Motor neuron (in vitro differentiated cells): ENCODE data around the gene PDE2A. TPM values are rescaled to one million over a fixed set of nuclear protein-coding genes. Genes with fewer than 3 reads are reported as not detected.

Experiments
- ATAC-seq, 8 experiments: fragments of 200-7000 bp; cut with Tn5 transposase; replicated peaks in 6 of 8; 2 replicates each; pipeline ENCODE4 v1.8.0; 2021; ENCODE audit warnings: mild to moderate bottlenecking in 8 of 8, moderate library complexity in 8 of 8
- H3K27ac ChIP-seq, 2 donors: fragments of 250-450 bp; sonication (Bioruptor Pico); 2 replicates each; pipeline ENCODE4 v1.9.0; 2021; ENCODE audit warnings: antibody characterized with exemption in 2 of 2, mild to moderate bottlenecking in 2 of 2, moderate library complexity in 1 of 2
- H3K4me1 ChIP-seq, 2 donors: fragments of 250-450 bp; sonication (Bioruptor Pico); replicated peaks in 1 of 2; 2 replicates each; pipeline ENCODE4 v1.6.1; 2021; ENCODE audit warnings: antibody characterized with exemption in 2 of 2, mild to moderate bottlenecking in 2 of 2, moderate library complexity in 1 of 2
- H3K4me3 ChIP-seq, 5 donors: fragments of 250-450 bp; sonication (Bioruptor Pico); 2 replicates each; pipeline ENCODE4 v1.9.0; 2021; ENCODE audit warnings: antibody characterized with exemption in 5 of 5, mild to moderate bottlenecking in 5 of 5, moderate library complexity in 4 of 5
- WGBS, 10 experiments: fragments of 450-650 bp; shearing (Covaris generic); methylation state at CpG; one replicate each; pipeline ENCODE4 v1.0.0; 2022; 5-methylcytosine and 5-hydroxymethylcytosine counted together
- in situ Hi-C, 9 experiments: fragments of 400-800 bp; cut with MboI; loops; one replicate each; pipeline ENCODE4 v1.15.0; 2021; ENCODE audit warnings: low sequenced_read_pairs in 9 of 9, low pct_unique_long_range_greater_than_20kb in 2 of 9; ENCODE audit not compliant: unreplicated experiment in 9 of 9
- total RNA-seq, 8 experiments: library from RNA; unstranded; fragments of 300-600 nt; gene quantifications; 2 replicates each; pipeline versions ENCODE4 v1.2.3 to v1.2.4, GENCODE V29; 2022

Gene PDE2A
- total RNA-seq, 8 experiments from 2014 or later = 1.5 to 58.7 (median 6.0) TPM

GRCh38 chr11:72584939-72585597 lies 89.2 kb downstream of the PDE2A start:
- in situ Hi-C loops = loop anchor here (10.0 to 25.0 kb wide), 5 partner anchors 60 to 110 kb away; partner anchors contain the start of gene PDE2A (in 1 of the 9)

GRCh38 chr11:72584293-72584938 lies 89.8 kb downstream of the PDE2A start:
- Histone ChIP-seq H3K4me1 (no peaks in the 10 kb centered on the region), H3K27ac (no peak overlapping the region), H3K4me3 (no peak overlapping the region)
- 11 to 18% (median 14%) methylated on average over 14 to 17 of the region's 59 CpGs; no CpG with 5 or more reads in 6 of the 10 experiments for WGBS, 10 experiments
- in situ Hi-C loops = loop anchor here (10.0 to 25.0 kb wide), 5 partner anchors 60 to 110 kb away; partner anchors contain the start of gene PDE2A (in 1 of the 9)
- ATAC-seq = peak in 7 of 8 experiments; percentile 10 to 70 (median 63)

More at GRCh38 chr11:72584939-72585597, 89.2 kb downstream of the PDE2A start:
- peak in 1 of 8 experiments; percentile 2 for ATAC-seq
- WGBS, 10 experiments = 20 to 80% (median 48%) methylated on average over 1 to 5 of the region's 12 CpGs; no CpG with 5 or more reads in 5 of the 10 experiments
- Histone ChIP-seq H3K4me1 (no peaks in the 10 kb centered on the region), H3K4me3 (no peak overlapping the region), H3K27ac (no peak overlapping the region)

- no peak overlapping the region for H3K27ac ChIP-seq
- H3K4me1 ChIP-seq = no peaks in the 10 kb centered on the region
- H3K4me3 ChIP-seq = no peak overlapping the region
- in situ Hi-C loops = loop anchor here (10.0 to 25.0 kb wide), 5 partner anchors 61 to 109 kb away; partner anchors contain the start of gene PDE2A (in 1 of the 9)
- WGBS, 10 experiments = 66 to 100% (median 80%) methylated on average over 1 to 6 of the region's 22 CpGs; no CpG with 5 or more reads in 3 of the 10 experiments
- ATAC-seq = no peak
Measured at GRCh38 chr11:72583616-72584292, 90.5 kb downstream of the PDE2A start.

- no peak for ATAC-seq
- Histone ChIP-seq H3K4me1 (no peaks in the 10 kb centered on the region), H3K4me3 (no peak overlapping the region), H3K27ac (no peak overlapping the region)
- 100% methylated on average over 1 to 2 of the region's 2 CpGs; no CpG with 5 or more reads in 8 of the 10 experiments for WGBS, 10 experiments
- in situ Hi-C loops = loop anchor here (10.0 to 25.0 kb wide), 5 partner anchors 62 to 108 kb away; partner anchors contain the start of gene PDE2A (in 1 of the 9)
Measured at GRCh38 chr11:72583177-72583553, 91.1 kb downstream of the PDE2A start.

GRCh38 chr11:72582206-72583176 lies 91.7 kb downstream of the PDE2A start:
- WGBS, 10 experiments = 29 to 80% (median 60%) methylated on average over 1 to 5 of the region's 14 CpGs; no CpG with 5 or more reads in 1 of the 10 experiments
- no peaks in the 10 kb centered on the region for H3K4me1 ChIP-seq
- no peak overlapping the region for H3K27ac ChIP-seq
- in situ Hi-C loops = loop anchor here (10.0 to 25.0 kb wide), 5 partner anchors 62 to 108 kb away; partner anchors contain the start of gene PDE2A (in 1 of the 9)
- H3K4me3 ChIP-seq = no peak overlapping the region
- ATAC-seq = no peak

GRCh38 chr11:72581067-72581466 lies 93.2 kb downstream of the PDE2A start:
- in situ Hi-C loops = loop anchor here (10.0 to 25.0 kb wide), 5 partner anchors 64 to 106 kb away; partner anchors contain the start of gene PDE2A (in 1 of the 9)
- 14 to 100% (median 61%) methylated on average over 1 to 2 of the region's 5 CpGs; no CpG with 5 or more reads in 4 of the 10 experiments for WGBS, 10 experiments
- H3K4me3 ChIP-seq = no peak overlapping the region
- no peaks in the 10 kb centered on the region for H3K4me1 ChIP-seq
- H3K27ac ChIP-seq = no peak overlapping the region
- no peak for ATAC-seq

GRCh38 chr11:72580642-72580950 lies 93.6 kb downstream of the PDE2A start:
- H3K27ac ChIP-seq = no peak overlapping the region
- ATAC-seq = peak in 1 of 8 experiments; percentile 25
- WGBS, 10 experiments = 0 to 50% (median 39%) methylated on average over 1 to 2 of the region's 3 CpGs; no CpG with 5 or more reads in 6 of the 10 experiments
- no peaks in the 10 kb centered on the region for H3K4me1 ChIP-seq
- H3K4me3 ChIP-seq = no peak overlapping the region
- in situ Hi-C loops = loop anchor here (10.0 to 25.0 kb wide), 5 partner anchors 64 to 107 kb away; partner anchors contain the start of gene PDE2A (in 1 of the 9)

- in situ Hi-C loops = loop anchor here (10.0 to 25.0 kb wide), 6 partner anchors 65 to 107 kb away; partner anchors contain the start of gene PDE2A (in 1 of the 9)
- H3K4me3 ChIP-seq = no peak overlapping the region
- peaks cover 0 to 3% of the 10 kb centered on the region in 2 donors for H3K4me1 ChIP-seq
- 33 to 100% (median 64%) methylated on average over 2 to 5 of the region's 10 CpGs; no CpG with 5 or more reads in 3 of the 10 experiments for WGBS, 10 experiments
- peak in 3 of 8 experiments; percentile 63 to 73 (median 71) for ATAC-seq
- H3K27ac ChIP-seq = no peak overlapping the region
Measured at GRCh38 chr11:72579816-72580641, 94.2 kb downstream of the PDE2A start.

GRCh38 chr11:72578991-72579815 lies 95.0 kb downstream of the PDE2A start:
- ATAC-seq = no peak
- H3K4me3 ChIP-seq = no peak overlapping the region
- no peak overlapping the region for H3K27ac ChIP-seq
- in situ Hi-C loops = loop anchor here in 4 of 9 experiments (10.0 to 25.0 kb wide), 2 partner anchors 94 to 108 kb away; no protein-coding TSS in a partner anchor
- 0 to 100% (median 34%) methylated on average over 1 to 2 of the region's 13 CpGs; no CpG with 5 or more reads in 6 of the 10 experiments for WGBS, 10 experiments
- peaks cover 0 to 11% of the 10 kb centered on the region in 2 donors for H3K4me1 ChIP-seq

GRCh38 chr11:72578566-72578965 lies 95.7 kb downstream of the PDE2A start:
- Histone ChIP-seq H3K4me3 (no peak overlapping the region), H3K27ac (no peak overlapping the region), H3K4me1 (peaks cover 0 to 13% of the 10 kb centered on the region in 2 donors)
- in situ Hi-C loops = loop anchor here in 4 of 9 experiments (10.0 to 25.0 kb wide), 2 partner anchors 94 to 109 kb away; no protein-coding TSS in a partner anchor
- 38 to 96% (median 65%) methylated on average over 1 to 4 of the region's 5 CpGs; no CpG with 5 or more reads in 5 of the 10 experiments for WGBS, 10 experiments
- no peak for ATAC-seq
